Common myeloid progenitor, CD34-positive (primary cell): ENCODE results near the gene SYVN1.

Experiments used
- CTCF ChIA-PET: fragments of 350-600 bp; sonication (Branson Sonifier 250); formaldehyde crosslinking; loops from one replicate; lab custom pipeline; 2021; ENCODE audit warnings: antibody characterized with exemption; lab: Charles Lee
- POLR2A ChIA-PET: fragments of 350-600 bp; sonication (Branson Sonifier 250); formaldehyde crosslinking; loops from one replicate; lab custom pipeline; 2021; ENCODE audit warnings: antibody characterized with exemption; lab: Charles Lee
- DNase-seq, 3 donors: peaks; one replicate each; pipeline versions ENCODE4 v3.0.0 to v3.0.0-alpha.2; 2013
- H3K27ac ChIP-seq, 2 experiments: 1 replicate in 1 of 2; 2 replicates in 1 of 2; pipeline ENCODE4 v1.7.0; 2013; ENCODE audit warnings: inconsistent platforms in 2 of 2, low read length in 2 of 2, mild to moderate bottlenecking in 2 of 2, low read depth in 1 of 2, moderate library complexity in 1 of 2; ENCODE audit not compliant: severe bottlenecking in 2 of 2, insufficient read depth in 1 of 2, poor library complexity in 1 of 2
- H3K27me3 ChIP-seq, 5 experiments: replicated peaks in 2 of 5; 1 replicate in 3 of 5; 2 replicates in 2 of 5; pipeline versions ENCODE4 v1.6.1 to v1.7.0; 2013; ENCODE audit warnings: low read length in 4 of 5, mild to moderate bottlenecking in 2 of 5, moderate library complexity in 2 of 5, inconsistent platforms in 1 of 5; ENCODE audit not compliant: insufficient read depth in 5 of 5, control insufficient read depth in 4 of 5
- H3K36me3 ChIP-seq, 4 experiments: 1 replicate in 2 of 4; 2 replicates in 2 of 4; pipeline versions ENCODE4 v1.6.1 to v1.7.0; 2013; ENCODE audit warnings: low read length in 3 of 4, control low read depth in 1 of 4, mild to moderate bottlenecking in 1 of 4; ENCODE audit not compliant: control insufficient read depth in 4 of 4, insufficient read depth in 4 of 4
- H3K4me1 ChIP-seq, 4 experiments: 1 replicate in 3 of 4; 2 replicates in 1 of 4; pipeline versions ENCODE4 v1.6.1 to v1.7.1; 2013; ENCODE audit warnings: low read length in 3 of 4, mild to moderate bottlenecking in 3 of 4, control low read depth in 1 of 4, inconsistent platforms in 1 of 4, moderate library complexity in 1 of 4; ENCODE audit not compliant: control insufficient read depth in 4 of 4, insufficient read depth in 4 of 4; ENCODE audit errors: control extremely low read depth in 1 of 4
- H3K4me3 ChIP-seq, 7 experiments: 1 replicate in 4 of 7; 2 replicates in 3 of 7; pipeline versions ENCODE4 v1.5.1 to v1.7.0; 2013; ENCODE audit warnings: mild to moderate bottlenecking in 7 of 7, low read length in 6 of 7, moderate library complexity in 6 of 7, inconsistent platforms in 2 of 7, low read depth in 2 of 7, control low read depth in 1 of 7; ENCODE audit not compliant: insufficient read depth in 4 of 7, control insufficient read depth in 1 of 7; ENCODE audit errors: extremely low read depth in 1 of 7
- H3K9me3 ChIP-seq, 5 experiments: 1 replicate in 4 of 5; 2 replicates in 1 of 5; pipeline versions ENCODE4 v1.6.1 to v1.7.1; 2013; ENCODE audit warnings: low read length in 4 of 5, mild to moderate bottlenecking in 2 of 5, inconsistent platforms in 1 of 5, low read depth in 1 of 5, moderate library complexity in 1 of 5; ENCODE audit not compliant: control insufficient read depth in 4 of 5, insufficient read depth in 2 of 5; ENCODE audit errors: control extremely low read depth in 1 of 5
- WGBS: methylation state at CpG from one replicate; pipeline ENCODE4 v1.1.5; 2013; ENCODE audit not compliant: insufficient coverage; 5-methylcytosine and 5-hydroxymethylcytosine counted together

The SYVN1 gene

GRCh38 chr11:65165410-65166317 is 31.3 kb upstream of the SYVN1 start:
- ChIA-PET POLR2A (interaction anchor here (0.5 kb wide), 1 partner anchor 247 kb away, joined by 3 read pairs; no protein-coding TSS in a partner anchor), CTCF (interaction anchor here (0.7 to 1.6 kb wide), 3 partner anchors 21 to 34 kb away, joined by 3 to 4 read pairs (median 3); no protein-coding TSS in a partner anchor)
- Histone ChIP-seq H3K27ac (no peak overlapping the region), H3K4me3 (no peak overlapping the region), H3K27me3 (no peaks in the 10 kb centered on the region), H3K36me3 (no peaks in the 10 kb centered on the region), H3K9me3 (no peaks in the 10 kb centered on the region), H3K4me1 (peaks cover 1 to 24% (median 13%) of the 10 kb centered on the region in 4 experiments)
- 92% methylated on average over 21 of the region's 31 CpGs for WGBS
- peak in 1 of 3 donors; percentile 15 for DNase-seq

GRCh38 chr11:65163684-65164083 is 29.4 kb upstream of the SYVN1 start:
- Histone ChIP-seq H3K9me3 (no peaks in the 10 kb centered on the region), H3K36me3 (no peaks in the 10 kb centered on the region), H3K4me3 (no peak overlapping the region), H3K4me1 (peaks cover 0 to 7% (median under 1%) of the 10 kb centered on the region in 4 experiments), H3K27me3 (no peaks in the 10 kb centered on the region), H3K27ac (no peak overlapping the region)
- ChIA-PET POLR2A (interaction anchor here (0.7 kb wide), 1 partner anchor 12 kb away, joined by 4 read pairs; no protein-coding TSS in a partner anchor), CTCF (interaction anchor here (0.7 to 2.3 kb wide), 3 partner anchors 12 to 17 kb away, joined by 3 to 5 read pairs (median 5); no protein-coding TSS in a partner anchor)
- no CpG with 5 or more reads among the region's 2 CpGs for WGBS
- DNase-seq, result no peak

- H3K9me3 ChIP-seq, result no peaks in the 10 kb centered on the region
- CTCF ChIA-PET, result no interaction called here
- no peaks in the 10 kb centered on the region for H3K36me3 ChIP-seq
- no peaks in the 10 kb centered on the region for H3K27me3 ChIP-seq
- POLR2A ChIA-PET, result no interaction called here
- no peak overlapping the region for H3K27ac ChIP-seq
- DNase-seq, result no peak
- WGBS, result 92% methylated on average over 2 of the region's 3 CpGs
- H3K4me1 ChIP-seq, result peaks cover 0 to 5% (median 0%) of the 10 kb centered on the region in 4 experiments
- H3K4me3 ChIP-seq, result no peak overlapping the region
Measured at GRCh38 chr11:65160643-65161042, 26.3 kb upstream of the SYVN1 start.

DNA sequence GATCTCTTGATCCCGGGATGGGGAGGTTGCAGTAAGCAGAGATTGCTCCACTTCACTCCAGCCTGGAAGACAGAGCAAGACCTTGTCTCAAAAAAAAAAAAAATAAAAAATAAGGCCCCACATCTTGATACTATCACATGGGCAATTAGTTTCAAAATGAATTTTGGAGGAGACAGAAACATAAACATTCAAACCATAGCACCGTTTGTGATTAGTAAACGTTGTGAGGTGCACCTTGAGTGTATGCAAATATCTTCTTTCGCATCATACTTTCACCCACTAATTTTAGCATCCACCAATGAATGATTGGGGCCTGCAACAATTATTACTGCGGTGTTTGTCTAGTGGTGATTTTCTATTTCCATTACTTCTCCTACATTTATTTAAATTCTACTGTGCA is 24.7 kb upstream of the SYVN1 start:
- Histone ChIP-seq H3K9me3 (no peaks in the 10 kb centered on the region), H3K4me3 (no peak overlapping the region), H3K4me1 (peaks cover 0 to 5% (median 0%) of the 10 kb centered on the region in 4 experiments), H3K27me3 (no peaks in the 10 kb centered on the region), H3K27ac (no peak overlapping the region), H3K36me3 (no peaks in the 10 kb centered on the region)
- DNase-seq, result no peak
- CTCF ChIA-PET, result no interaction called here
- POLR2A ChIA-PET, result no interaction called here
- 80% methylated on average over 1 of the region's 5 CpGs for WGBS

DNA sequence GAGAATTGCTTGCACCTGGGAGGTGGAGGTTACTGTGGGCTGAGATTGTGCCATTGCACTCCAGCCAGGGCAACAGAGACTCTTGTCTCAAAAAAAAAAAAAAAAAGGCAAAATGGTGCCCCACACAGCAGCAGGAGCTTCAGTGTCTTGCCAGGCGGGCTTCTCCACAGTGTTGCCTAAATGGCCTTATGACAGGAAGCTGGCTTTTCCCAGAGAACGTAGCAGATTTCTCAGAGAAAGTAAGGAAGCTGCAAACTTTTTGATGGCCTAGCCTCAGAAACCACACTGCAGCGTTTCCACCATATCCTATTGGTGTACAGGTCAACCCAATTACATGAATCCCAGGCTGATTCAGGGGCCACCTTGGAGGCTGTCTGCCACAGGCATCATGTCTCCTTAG is 23.0 kb upstream of the SYVN1 start:
- Histone ChIP-seq H3K4me3 (no peak overlapping the region), H3K27me3 (no peaks in the 10 kb centered on the region), H3K36me3 (no peaks in the 10 kb centered on the region), H3K9me3 (no peaks in the 10 kb centered on the region), H3K27ac (no peak overlapping the region), H3K4me1 (peaks cover 0 to 13% (median 5%) of the 10 kb centered on the region in 4 experiments)
- ChIA-PET POLR2A (interaction anchor here (0.6 kb wide), 1 partner anchor 12 kb away, joined by 3 read pairs; no protein-coding TSS in a partner anchor), CTCF (interaction anchor here (0.6 to 1.0 kb wide), 2 partner anchors 18 to 45 kb away, joined by 3 to 4 read pairs; no protein-coding TSS in a partner anchor)
- 70% methylated on average over 3 of the region's 3 CpGs for WGBS
- no peak for DNase-seq

DNA sequence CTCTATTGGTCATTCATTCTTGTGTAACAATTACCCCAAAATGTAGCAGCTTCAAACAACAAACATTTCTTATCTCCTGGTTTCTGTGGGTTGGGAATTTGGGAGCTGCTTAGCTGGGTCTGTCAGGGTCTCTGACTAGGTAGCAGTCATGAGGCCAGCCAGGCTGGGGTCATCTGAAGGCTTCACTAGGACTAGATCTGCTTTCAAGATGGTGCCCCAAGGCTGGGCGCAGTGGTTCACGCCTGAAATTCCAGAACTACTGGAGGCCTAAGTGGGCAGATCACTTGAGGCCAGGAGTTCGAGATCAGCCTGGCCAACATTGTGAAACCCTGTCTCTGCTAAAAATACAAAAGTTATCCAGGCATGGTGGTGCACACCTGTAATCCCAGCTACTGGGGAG is 22.6 kb upstream of the SYVN1 start:
- WGBS, result 100% methylated on average over 3 of the region's 3 CpGs
- H3K4me1 ChIP-seq, result peaks cover 0 to 17% (median 9%) of the 10 kb centered on the region in 4 experiments
- POLR2A ChIA-PET, result interaction anchor here (0.6 kb wide), 1 partner anchor 12 kb away, joined by 3 read pairs; no protein-coding TSS in a partner anchor
- H3K27ac ChIP-seq, result no peak overlapping the region
- no peaks in the 10 kb centered on the region for H3K9me3 ChIP-seq
- H3K36me3 ChIP-seq, result no peaks in the 10 kb centered on the region
- DNase-seq, result no peak
- CTCF ChIA-PET, result interaction anchor here (1.0 kb wide), 1 partner anchor 44 kb away, joined by 3 read pairs; no protein-coding TSS in a partner anchor
- H3K4me3 ChIP-seq, result no peak overlapping the region
- H3K27me3 ChIP-seq, result no peaks in the 10 kb centered on the region
